ENCODE results near the gene ALDOA.

The ALDOA gene

GRCh38 chr16:30119428-30119827 is 53.9 kb downstream of the ALDOA start:
- H3K4me3 ChIP-seq (ENCODE audit: low read depth, low read length), result no peak overlapping the region

More at GRCh38 chr16:30119428-30119827, 53.9 kb downstream of the ALDOA start:
- no peak for DNase-seq (ENCODE audit: low read depth, low spot score)
- TF ChIP-seq CTCF (IDR thresholded peaks at IDR 0.05; ENCODE audit: insufficient read depth, low read length, missing control alignments), result no peak
- POLR2A ChIA-PET, result no interaction called here
- CTCF ChIA-PET, result interaction anchor here (0.8 to 3.3 kb wide), 2 partner anchors 8 to 28 kb away, joined by 4 to 28 read pairs; partner anchors contain the start of genes GDPD3 and TBX6

Measured in AG04449 (cell line).